H1 (cell line): ENCODE measurements around the gene RRAGC. TPM values are rescaled to one million over a fixed set of nuclear protein-coding genes. Genes with fewer than 3 reads are reported as not detected.

Experiments used
- CHD1 ChIP-seq: IDR thresholded peaks from 2 replicates; pipeline ENCODE4 v1.6.1; 2012; ENCODE audit warnings: low read depth, low read length, improper control_type of control experiment
- CHD7 ChIP-seq: fragments of 300-600 bp; sonication (generic); IDR thresholded peaks from 2 replicates; pipeline ENCODE4 v1.7.1; 2012; ENCODE audit warnings: low read length, moderate library complexity, mild to moderate bottlenecking, inconsistent platforms; ENCODE audit not compliant: insufficient replicate concordance
- CREB1 ChIP-seq: IDR thresholded peaks from 2 replicates; pipeline ENCODE4 v1.6.1; 2012; ENCODE audit warnings: inconsistent platforms
- KDM5A ChIP-seq: fragments of 200-600 bp; IDR thresholded peaks from 2 replicates; pipeline ENCODE4 v1.7.1; 2012; ENCODE audit warnings: mild to moderate bottlenecking, low read length, inconsistent platforms, mixed read lengths
- PHF8 ChIP-seq: fragments of 200-600 bp; sonication (generic); conservative IDR thresholded peaks from 2 replicates; pipeline ENCODE4 v1.7.1; 2012; ENCODE audit warnings: low read depth, mild to moderate bottlenecking, inconsistent platforms, low read length, moderate library complexity
- POU5F1 ChIP-seq: IDR thresholded peaks from 2 replicates; pipeline ENCODE4 v1.6.1; 2011; ENCODE audit warnings: low read depth, mild to moderate bottlenecking, low read length, moderate library complexity
- SP1 ChIP-seq: IDR thresholded peaks from 2 replicates; pipeline ENCODE4 v1.6.1; 2011; ENCODE audit warnings: low read depth, low read length
- SUZ12 ChIP-seq: fragments of 200-600 bp; sonication (generic); IDR thresholded peaks from 2 replicates; pipeline ENCODE4 v1.6.1; 2012; ENCODE audit warnings: mild to moderate bottlenecking, inconsistent platforms, low read length, moderate library complexity, mixed read lengths
- TCF12 ChIP-seq: IDR thresholded peaks from 2 replicates; pipeline ENCODE4 v1.6.1; 2011; ENCODE audit warnings: low read depth, mild to moderate bottlenecking, low read length
- ZNF274 ChIP-seq: IDR thresholded peaks from 2 replicates; pipeline ENCODE4 v1.7.0; 2012; ENCODE audit warnings: low read length, borderline replicate concordance; ENCODE audit errors: extremely low read depth
- polyA plus RNA-seq, 7 experiments: library from polyadenylated mRNA; depleted of rRNA in 3 of 7; stranded (reverse) in 5 of 7; unstranded in 2 of 7; fragments of >200 nt in 5 of 7; fragments of 200-250 nt in 2 of 7; gene quantifications; 1 replicate in 5 of 7; 2 replicates in 1 of 7; 4 replicates in 1 of 7; pipeline versions ENCODE4 v1.2.1 to v1.2.3, GENCODE V29; 2011 to 2013; ENCODE audit warnings: missing spikeins in 2 of 7, mixed read lengths in 2 of 7
- total RNA-seq: library from RNA; stranded (reverse); fragmentation: NEBNext Ultra II Directional; extraction: Animal tissue kit (Norgen Biotek cat#: 25700); gene quantifications from 2 replicates; pipeline ENCODE4 v1.2.1, GENCODE V29; 2021
- TF ChIP-seq, protein P1 (sequence below): IDR thresholded peaks from 2 replicates; pipeline ENCODE4 v1.6.1; 2012; ENCODE audit warnings: low read length, inconsistent platforms

The RRAGC gene
- total and polyA plus RNA-seq, 2 of the 8 experiments (the other 6 are each of a cell fraction or from before 2014, with no cell fraction given), result 12.0 to 16.5 TPM

GRCh38 chr1:38806090-38806489 lies 53.5 kb downstream of the RRAGC start (continued):
- TF ChIP-seq CHD7, result no peak
- TF ChIP-seq CHD1, result no peak
- TF ChIP-seq, protein P1, sequence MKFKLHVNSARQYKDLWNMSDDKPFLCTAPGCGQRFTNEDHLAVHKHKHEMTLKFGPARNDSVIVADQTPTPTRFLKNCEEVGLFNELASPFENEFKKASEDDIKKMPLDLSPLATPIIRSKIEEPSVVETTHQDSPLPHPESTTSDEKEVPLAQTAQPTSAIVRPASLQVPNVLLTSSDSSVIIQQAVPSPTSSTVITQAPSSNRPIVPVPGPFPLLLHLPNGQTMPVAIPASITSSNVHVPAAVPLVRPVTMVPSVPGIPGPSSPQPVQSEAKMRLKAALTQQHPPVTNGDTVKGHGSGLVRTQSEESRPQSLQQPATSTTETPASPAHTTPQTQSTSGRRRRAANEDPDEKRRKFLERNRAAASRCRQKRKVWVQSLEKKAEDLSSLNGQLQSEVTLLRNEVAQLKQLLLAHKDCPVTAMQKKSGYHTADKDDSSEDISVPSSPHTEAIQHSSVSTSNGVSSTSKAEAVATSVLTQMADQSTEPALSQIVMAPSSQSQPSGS, result no peak
- TF ChIP-seq TCF12, result no peak
- no peak for TF ChIP-seq ZNF274
- no peak for TF ChIP-seq SP1
- TF ChIP-seq CREB1, result no peak
- no peak for TF ChIP-seq SUZ12
- no peak for TF ChIP-seq POU5F1
- no peak for TF ChIP-seq KDM5A
- no peak for TF ChIP-seq PHF8
